Inferior parietal cortex (tissue), 1 donor: ENCODE measurements around the gene NLRX1.
A peak's percentile ranks its signal among the peaks of the same experiment; 100 is the strongest.
"Not testable (repeated sequence)": the region's sequence is repeated elsewhere in the genome, so short reads cannot be mapped to it uniquely, and the experiment has no call there.

Experiments used
- DNase-seq: peaks from one replicate; pipeline ENCODE4 v3.0.0-alpha.2; 2016; ENCODE audit errors: extremely low spot score

Gene NLRX1

DNA sequence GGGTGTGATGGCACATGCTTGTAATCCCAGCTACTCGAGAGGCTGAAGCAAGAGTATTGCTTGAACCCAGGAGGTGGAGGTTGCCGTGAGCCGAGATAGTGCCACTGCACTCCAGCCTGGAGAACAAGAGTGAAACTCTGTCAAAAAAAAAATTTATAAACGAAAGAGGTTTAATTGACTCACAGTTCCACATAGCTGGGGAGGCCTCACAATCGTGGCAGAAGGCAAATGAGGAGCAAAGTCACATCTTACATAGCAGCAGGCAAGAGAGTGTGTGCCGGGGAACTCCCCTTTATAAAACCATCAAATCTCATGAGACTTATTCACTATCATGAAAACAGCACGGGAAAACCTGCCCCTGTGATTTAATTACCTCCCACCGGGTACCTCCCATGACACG is 15.9 kb downstream of the NLRX1 start:
- DNase-seq = not testable (repeated sequence)

DNA sequence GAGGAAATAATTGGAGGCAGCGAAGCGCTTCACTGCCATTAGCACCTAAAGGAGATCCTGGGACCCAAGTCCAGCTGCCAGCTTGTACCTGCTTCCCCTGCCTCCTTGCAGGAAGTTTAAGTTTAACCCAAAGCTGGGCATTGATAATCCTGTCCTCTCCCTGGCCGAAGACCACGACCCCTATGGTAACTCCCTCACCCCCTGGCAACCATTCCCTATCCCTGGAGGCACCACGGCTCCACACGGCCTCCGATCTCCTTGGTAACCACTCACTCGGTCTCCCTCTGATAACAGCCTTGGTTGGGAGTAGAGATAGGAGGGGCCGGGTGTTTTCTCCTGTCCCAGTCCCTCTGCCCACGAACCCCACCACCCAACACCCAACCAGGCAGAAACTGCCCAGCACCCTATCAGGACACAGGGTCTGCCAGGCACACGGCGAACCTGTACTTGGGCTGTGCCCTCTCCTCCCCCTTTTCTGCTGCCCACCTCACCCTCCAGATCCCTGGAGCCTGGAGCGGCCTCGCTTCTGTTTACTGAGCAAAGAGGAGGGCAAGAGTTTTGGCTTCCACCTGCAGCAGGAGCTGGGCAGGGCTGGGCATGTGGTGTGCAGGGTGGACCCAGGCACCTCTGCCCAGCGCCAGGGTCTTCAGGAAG is 17.6 kb downstream of the NLRX1 start:
- no peak for DNase-seq

DNA sequence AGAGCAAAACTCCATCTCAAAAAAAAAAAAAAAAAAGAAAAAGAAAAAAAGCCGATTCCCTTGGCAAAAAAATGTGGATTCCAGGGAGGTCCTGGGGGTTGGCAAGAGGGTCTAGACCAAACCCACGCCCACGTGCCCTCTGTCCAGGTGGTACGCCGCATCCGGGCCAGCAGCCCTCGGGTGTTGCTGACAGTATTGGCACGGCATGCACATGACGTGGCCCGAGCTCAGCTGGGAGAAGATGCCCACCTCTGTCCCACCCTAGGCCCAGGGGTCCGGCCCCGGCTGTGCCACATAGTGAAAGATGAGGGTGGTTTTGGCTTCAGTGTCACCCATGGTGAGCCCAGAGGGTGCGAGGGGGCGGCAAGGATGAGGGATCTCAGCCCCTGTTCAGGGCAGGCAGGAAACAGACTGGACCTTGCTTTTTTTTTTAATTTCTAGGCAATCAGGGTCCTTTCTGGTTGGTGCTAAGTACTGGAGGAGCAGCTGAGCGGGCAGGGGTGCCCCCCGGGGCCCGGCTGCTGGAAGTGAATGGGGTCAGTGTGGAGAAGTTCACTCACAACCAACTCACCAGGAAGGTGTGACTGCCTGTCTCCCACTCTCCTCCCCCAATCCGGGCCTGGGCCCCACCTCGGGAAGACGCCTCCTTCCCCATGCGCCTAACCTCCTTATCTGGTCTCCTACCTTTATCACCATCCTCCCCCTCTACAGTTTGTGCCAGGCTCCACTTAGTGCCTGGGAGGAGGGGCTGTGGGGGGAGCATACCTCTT is 18.8 kb downstream of the NLRX1 start:
- DNase-seq = no peak

GRCh38 chr11:119188067-119188466 is 19.5 kb downstream of the NLRX1 start:
- DNase-seq = no peak

GRCh38 chr11:119188887-119189286 is 20.4 kb downstream of the NLRX1 start:
- no peak for DNase-seq

DNA sequence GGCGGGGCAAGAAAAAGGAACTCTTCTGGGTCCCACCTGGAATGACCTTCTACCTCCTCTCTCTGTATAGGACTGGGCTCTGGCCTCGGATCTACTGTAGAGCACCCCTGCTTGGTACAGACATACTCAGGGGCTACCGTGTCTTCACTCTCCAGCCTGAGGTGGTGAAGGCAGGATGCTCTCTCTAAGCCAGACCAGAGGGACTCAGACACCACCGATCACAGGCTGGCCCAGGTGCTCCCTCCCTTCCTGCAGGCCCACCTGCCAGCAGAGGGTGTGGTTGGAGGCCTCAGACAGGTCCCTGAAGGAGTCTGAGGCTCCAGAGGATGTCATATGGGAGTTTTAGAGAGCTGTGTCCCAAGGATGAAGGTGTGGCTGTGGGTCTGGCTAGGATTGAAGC is 20.9 kb downstream of the NLRX1 start:
- no peak for DNase-seq

DNA sequence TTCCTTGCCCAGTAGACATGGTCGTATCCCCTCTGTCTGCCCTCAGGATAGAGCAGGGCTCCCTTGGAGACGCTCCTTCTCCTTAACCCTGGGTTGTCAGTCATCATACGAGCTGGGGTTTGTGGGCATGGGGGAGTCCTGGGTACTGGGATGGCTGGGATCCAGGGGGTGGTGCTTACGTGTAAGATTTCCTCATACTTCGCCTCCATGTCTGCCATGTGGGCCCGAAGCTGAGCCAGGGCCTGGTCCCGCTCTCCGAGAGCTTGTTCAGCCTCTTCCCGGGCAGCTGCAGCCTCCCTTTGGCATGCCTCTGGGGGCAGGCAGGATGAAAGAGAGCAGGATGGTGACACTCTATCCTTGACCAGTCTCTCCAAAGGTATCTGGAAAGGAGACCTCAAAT is 22.0 kb downstream of the NLRX1 start:
- no peak for DNase-seq

DNA sequence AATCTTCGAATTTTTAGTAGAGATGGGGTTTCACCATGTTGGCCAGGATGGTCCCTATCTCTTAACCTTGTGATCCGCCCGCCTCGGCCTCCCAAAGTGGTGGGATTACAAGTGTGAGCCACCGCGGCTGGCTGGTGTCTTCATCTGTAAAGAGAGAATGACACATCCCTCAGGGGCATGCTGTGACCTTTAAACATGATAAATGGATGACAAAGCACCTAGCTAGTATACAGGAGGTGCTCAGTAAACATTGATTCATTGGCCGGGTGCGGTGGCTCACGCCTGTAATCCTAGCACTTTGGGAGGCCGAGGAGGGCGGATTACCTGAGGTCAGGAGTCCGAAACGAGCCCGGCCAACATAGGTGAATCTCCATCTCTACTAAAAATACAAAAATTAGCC is 22.7 kb downstream of the NLRX1 start:
- DNase-seq = not testable (repeated sequence)

- no peak for DNase-seq
Observed at GRCh38 chr11:119192111-119192510, 23.6 kb downstream of the NLRX1 start.

- no peak for DNase-seq
Observed at GRCh38 chr11:119193001-119193400, 24.5 kb downstream of the NLRX1 start.

GRCh38 chr11:119193626-119194025 is 25.1 kb downstream of the NLRX1 start:
- no peak for DNase-seq

- DNase-seq = no peak
Observed at GRCh38 chr11:119194811-119195440, 26.4 kb downstream of the NLRX1 start.

DNA sequence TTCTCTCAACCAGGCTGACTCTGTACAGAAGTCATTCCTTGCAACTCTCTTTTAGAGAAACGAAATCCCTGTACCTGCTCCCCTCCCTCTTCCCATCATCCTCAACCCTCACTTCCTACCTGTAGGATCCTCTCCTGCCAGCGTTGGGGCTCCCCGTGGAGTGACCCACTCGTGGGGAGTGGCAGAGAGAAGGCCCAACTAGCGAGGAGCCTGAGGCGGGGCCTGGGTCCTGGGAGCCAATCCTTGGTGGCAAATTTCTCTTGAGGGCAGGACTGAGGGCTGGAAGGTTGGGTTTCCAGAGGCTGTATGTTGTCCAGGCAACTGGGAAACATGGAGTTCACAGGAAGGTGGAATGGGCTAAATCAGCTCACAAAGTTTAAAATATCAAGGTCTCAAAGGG is 27.2 kb downstream of the NLRX1 start:
- no peak for DNase-seq

DNA sequence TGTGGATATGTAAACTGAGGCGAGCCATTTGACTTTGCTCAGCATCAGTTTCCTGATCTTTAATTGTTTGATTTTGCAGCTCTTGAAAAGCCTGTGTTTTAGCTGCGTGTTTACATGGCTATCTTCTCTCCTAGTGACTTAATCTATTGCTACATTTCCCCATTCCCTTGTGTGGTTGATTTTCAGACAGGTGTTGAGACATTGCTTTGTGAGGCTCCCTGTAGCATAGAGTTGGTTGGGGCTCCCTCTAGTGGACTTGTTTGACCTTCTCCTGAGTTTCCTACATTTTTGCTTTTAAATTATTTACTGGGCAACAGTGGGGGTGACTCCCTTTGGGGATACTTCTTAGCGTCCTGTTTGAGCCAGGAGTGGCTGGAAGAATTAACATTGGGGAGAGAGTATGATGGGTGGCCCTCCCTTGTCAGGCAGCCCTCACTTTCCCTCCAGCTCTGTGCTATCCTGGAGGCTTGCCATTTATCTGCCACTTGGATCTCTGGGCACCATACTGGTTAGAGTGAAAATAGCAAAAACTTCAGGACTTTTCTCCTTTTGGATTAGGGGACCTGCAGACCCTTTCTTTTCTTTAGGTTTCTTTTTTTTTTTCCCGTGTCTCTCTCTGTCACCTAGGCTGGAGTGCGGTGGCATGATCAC is 28.4 kb downstream of the NLRX1 start:
- DNase-seq = peak; percentile 87

DNA sequence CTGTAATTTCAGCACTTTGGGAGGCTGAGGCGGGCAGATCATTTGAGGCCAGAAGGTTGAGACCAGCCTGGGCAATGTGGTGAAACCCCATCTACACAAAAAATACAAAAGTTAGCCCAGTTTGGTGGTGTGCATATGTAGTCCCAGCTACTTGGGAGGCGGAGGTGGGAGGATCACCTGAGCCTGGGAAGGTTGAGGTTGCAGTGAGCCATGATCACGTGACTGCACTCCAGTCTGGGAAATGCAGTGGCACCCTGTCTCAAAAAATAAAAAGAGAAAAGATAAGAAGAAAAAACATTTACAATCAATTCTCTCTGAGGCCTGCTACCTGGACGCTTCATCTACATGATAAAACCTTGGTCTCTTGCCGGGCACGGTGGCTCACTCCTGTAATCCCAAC is 30.4 kb downstream of the NLRX1 start:
- no peak for DNase-seq

DNA sequence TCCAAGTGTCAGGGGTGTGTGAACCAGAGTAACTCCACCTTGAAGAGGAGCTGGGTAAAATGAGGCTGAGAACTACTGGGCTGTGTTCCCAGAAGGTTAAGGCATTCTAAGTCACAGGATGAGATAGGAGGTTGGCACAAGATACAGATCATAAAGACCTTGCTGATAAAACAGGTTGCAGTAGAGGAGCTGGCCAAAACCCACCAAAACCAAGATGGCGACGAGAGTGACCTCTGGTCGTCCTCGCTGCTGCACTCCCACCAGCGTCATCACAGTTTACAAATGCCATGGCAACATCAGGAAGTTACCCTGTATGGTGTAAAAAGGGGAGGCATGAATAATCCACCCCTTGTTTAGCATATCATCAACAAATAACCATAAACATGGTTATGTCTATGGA is 32.7 kb downstream of the NLRX1 start:
- DNase-seq = not testable (repeated sequence)

GRCh38 chr11:119202554-119202953 is 34.0 kb downstream of the NLRX1 start:
- no peak for DNase-seq

- DNase-seq = no peak
Observed at GRCh38 chr11:119204066-119204465, 35.5 kb downstream of the NLRX1 start.

DNA sequence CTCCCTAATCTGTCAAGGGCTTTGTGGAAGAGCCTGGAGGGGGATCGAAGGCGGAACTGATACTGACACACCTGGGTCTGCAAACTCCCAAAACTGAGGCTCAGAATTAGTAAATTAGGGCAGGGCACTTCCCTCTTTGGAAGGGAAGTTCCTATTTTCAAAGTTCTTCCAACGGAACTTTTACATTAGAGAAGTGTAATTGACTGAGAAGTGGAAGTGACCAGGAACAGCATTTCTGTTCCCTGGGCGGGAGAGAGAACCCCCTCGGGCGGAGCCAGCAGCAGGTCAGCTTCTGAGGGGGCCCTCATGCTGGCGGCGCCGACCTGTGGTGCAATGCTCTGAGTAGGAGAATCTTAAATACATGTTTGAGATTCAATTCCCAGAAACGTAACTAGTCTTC is 36.6 kb downstream of the NLRX1 start:
- DNase-seq = no peak

DNA sequence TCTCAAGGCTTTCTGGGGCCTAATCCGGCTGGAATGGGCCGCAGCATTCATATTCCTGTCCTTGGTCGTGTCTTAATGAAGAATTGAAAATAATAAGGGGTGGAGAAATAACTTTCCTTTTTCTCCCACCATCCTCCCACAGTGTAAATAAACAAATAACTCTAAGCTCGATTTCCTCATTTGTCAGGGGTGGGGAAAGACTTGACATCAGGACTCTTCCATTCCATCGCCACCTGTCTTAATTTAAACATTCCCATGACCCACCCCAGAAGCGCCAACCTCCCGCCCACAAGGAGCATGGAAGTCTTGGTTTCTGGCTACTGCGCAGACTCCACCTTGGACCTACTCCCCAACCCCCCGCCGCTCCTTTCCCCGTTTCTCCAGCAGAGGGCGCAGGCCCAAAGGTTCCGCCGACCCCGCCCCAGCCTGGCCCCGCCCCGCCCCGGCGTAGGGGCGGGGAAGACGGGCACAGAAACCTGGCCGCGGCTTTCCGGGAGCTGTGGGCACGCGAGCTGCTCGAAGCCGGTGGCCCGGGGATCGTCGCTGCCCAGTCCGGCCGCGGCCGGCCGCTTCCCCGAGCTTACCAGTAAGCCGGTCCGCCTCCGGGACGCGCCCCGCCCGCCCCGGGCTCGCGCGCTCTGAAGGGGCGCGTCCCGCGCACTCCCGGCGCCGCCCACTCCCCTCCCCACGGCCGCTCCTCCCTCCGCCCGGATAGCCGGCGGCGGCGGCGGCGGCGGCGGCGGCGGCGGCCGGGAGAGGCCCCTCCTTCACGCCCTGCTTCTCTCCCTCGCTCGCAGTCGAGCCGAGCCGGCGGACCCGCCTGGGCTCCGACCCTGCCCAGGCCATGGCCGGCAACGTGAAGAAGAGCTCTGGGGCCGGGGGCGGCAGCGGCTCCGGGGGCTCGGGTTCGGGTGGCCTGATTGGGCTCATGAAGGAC is 37.3 kb downstream of the NLRX1 start, which contains the start of gene CBL:
Gene CBL, plus strand, starts transcription at position 766 of the 937 bp plus-strand sequence. Its CDS starts 79 bp downstream, at position 845.
- peak; percentile 91 for DNase-seq
